AG09319 (cell line): ENCODE results near the gene ARF1.

Experiments
- DNase-seq: peaks from one replicate; pipeline ENCODE4 v3.0.0-alpha.2; 2010; ENCODE audit warnings: low read depth; ENCODE audit errors: extremely low read depth
- CTCF ChIP-seq: IDR thresholded peaks from 2 replicates; pipeline ENCODE4 v1.5.1; 2011; ENCODE audit warnings: low read depth, mild to moderate bottlenecking, inconsistent platforms, low read length, moderate library complexity

Gene ARF1

DNA sequence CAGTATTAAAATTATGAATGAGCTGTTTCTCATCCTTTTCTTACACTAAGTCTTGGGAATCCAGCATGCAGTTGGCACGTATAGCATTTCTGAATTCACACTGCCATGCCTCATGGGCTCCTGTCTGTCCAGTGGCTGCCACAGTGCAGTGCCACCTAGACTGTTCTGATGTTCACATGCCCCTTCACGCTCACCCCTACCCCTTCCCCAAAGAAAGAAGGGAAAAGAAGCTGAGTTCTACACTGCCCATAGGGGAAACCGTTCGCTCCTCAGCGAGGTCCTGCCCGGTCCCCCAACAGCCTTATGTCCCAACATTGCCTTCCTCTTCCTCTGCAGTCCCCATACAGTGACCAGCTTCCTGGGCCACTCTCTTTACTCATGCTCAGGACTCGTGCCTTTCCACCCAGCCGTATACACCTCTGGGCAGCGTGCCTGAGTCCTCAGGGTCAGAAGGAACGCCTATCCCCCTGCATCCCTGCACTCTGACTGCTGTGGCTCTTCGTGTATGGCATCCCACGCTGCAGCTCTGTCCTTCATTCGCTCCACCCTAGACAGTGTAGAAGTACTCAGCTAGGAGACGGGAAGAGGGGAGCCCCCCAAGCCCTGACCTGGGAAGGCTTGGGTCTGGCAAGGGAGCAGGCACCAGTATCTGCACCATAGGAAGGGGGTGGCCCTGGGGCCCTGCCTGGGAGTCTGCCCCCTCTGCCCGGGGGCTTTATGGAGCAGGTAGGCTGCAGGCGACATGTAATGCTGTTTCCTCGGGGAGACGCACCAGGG lies 24.1 kb upstream of the ARF1 start:
- DNase-seq, result no peak
- TF ChIP-seq CTCF, result no peak

DNA sequence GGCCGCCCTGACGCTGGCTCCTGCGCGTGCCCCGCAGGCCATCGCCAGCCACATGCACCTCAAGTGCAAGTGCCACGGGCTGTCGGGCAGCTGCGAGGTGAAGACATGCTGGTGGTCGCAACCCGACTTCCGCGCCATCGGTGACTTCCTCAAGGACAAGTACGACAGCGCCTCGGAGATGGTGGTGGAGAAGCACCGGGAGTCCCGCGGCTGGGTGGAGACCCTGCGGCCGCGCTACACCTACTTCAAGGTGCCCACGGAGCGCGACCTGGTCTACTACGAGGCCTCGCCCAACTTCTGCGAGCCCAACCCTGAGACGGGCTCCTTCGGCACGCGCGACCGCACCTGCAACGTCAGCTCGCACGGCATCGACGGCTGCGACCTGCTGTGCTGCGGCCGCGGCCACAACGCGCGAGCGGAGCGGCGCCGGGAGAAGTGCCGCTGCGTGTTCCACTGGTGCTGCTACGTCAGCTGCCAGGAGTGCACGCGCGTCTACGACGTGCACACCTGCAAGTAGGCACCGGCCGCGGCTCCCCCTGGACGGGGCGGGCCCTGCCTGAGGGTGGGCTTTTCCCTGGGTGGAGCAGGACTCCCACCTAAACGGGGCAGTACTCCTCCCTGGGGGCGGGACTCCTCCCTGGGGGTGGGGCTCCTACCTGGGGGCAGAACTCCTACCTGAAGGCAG lies 23.4 kb upstream of the ARF1 start:
- no peak for DNase-seq
- no peak for TF ChIP-seq CTCF

- DNase-seq, result no peak
- no peak for TF ChIP-seq CTCF
Observed at GRCh38 chr1:228059634-228060457, 22.7 kb upstream of the ARF1 start.

GRCh38 chr1:228060458-228061190 lies 21.9 kb upstream of the ARF1 start:
- DNase-seq, result no peak

GRCh38 chr1:228061411-228062084 lies 21.0 kb upstream of the ARF1 start:
- no peak for TF ChIP-seq CTCF
- DNase-seq, result no peak

More at GRCh38 chr1:228060458-228061190, 21.9 kb upstream of the ARF1 start:
- no peak for TF ChIP-seq CTCF

DNA sequence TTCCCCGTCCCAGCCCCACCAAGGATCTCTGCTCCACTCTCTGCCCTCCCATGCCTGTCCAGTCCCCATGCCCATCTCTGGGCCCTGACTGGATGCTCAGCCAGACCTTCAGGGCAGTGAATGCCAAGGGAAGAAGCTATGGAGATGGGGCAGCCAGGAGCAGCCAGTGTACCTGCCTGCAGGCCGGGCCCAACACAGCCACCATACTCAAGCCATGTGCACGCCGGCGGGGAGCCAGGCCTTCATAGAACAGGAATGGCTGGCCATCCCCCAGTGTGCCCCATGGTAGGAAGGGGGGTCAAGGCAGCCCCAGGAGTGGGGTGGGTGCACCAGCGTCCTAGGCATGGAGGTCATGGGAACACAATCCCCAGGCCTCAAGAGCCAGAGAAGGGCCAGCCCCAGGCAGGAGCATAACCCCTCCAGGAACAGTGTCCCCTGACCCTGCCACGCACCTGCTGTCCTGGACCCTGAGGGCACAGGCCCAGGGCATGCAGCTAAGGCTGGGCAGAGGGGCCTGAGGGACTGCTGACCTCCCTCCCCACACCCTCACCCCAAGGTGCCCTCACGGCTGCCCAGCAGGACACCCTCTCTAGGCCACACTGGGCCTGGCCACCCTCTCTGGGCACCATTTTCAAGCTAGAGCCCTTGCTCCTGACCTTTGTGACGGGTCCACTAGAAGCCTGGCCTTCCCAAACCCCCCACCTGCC lies 20.3 kb upstream of the ARF1 start:
- no peak for DNase-seq
- TF ChIP-seq CTCF, result no peak
